Fibroblast of lung (primary cell): ENCODE measurements around the gene BID.

ENCODE experiments used
- EZH2 ChIP-seq: IDR thresholded peaks from 2 replicates; pipeline ENCODE4 v1.5.1; 2012; ENCODE audit warnings: low read length, control low read depth, mild to moderate bottlenecking; ENCODE audit errors: missing control alignments
- TF ChIP-seq, protein P1 (sequence below), 2 donors: IDR thresholded peaks in 1 of 2; conservative IDR thresholded peaks in 1 of 2; 1 replicate in 1 of 2; 2 replicates in 1 of 2; pipeline ENCODE4 v1.5.1; 2011 to 2012; ENCODE audit warnings: low read length in 2 of 2, control low read depth in 1 of 2, inconsistent platforms in 1 of 2, low read depth in 1 of 2, mild to moderate bottlenecking in 1 of 2

DNA sequence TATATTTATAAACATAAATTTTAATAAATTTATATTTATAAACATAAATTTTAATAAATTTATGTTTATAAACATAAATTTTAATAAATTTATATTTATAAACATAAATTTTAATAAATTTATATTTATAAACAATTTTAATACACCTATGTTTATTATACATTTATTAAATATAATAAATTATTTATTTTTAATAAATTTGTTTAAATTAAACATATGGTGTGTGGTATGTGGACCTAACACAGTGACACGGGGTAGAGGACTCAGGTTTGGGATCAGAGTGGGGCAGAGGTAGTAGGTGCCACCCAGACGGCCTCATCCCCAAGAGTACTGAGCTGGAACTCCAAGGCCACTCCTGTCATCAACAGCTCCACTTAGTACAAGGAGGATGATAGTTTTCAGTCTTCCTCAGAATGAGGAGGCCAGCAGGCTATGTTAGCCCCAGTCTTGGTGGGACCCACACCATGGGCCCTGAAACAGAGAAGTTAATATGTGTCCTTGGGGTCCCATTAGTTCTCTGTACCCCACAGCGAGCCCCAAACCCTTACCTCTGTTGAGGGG lies 46.7 kb upstream of the BID start:
- TF ChIP-seq, protein P1, sequence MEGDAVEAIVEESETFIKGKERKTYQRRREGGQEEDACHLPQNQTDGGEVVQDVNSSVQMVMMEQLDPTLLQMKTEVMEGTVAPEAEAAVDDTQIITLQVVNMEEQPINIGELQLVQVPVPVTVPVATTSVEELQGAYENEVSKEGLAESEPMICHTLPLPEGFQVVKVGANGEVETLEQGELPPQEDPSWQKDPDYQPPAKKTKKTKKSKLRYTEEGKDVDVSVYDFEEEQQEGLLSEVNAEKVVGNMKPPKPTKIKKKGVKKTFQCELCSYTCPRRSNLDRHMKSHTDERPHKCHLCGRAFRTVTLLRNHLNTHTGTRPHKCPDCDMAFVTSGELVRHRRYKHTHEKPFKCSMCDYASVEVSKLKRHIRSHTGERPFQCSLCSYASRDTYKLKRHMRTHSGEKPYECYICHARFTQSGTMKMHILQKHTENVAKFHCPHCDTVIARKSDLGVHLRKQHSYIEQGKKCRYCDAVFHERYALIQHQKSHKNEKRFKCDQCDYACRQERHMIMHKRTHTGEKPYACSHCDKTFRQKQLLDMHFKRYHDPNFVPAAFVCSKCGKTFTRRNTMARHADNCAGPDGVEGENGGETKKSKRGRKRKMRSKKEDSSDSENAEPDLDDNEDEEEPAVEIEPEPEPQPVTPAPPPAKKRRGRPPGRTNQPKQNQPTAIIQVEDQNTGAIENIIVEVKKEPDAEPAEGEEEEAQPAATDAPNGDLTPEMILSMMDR (conservative IDR thresholded peaks at IDR 0.05 in 1 of 2, IDR thresholded peaks at IDR 0.05 in 1 of 2; ENCODE audit: low read depth in 1 of 2, low read length in 2 of 2) = no peak
- no peak for TF ChIP-seq EZH2
